Measurements from ENCODE around the gene FMC1.

The FMC1 gene

DNA sequence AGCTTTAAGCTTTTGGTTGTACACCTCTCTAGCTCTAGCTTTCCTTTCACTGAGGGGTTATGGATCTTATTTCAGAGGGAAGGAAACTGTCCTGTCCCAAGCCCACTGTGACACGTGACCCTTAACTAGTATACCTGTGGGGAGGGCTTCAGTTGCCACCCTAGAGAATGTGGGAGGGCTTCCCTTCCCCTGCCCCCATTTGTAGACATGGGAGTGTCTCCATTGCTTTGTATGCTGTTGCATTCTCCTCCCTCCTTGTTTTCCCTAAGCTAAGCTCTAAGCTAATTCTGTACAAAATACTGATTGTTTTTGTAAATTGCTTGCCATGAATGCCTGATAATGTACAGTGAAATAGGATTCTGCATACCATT lies 29.8 kb downstream of the FMC1 start:
- DNase-seq = no peak

DNA sequence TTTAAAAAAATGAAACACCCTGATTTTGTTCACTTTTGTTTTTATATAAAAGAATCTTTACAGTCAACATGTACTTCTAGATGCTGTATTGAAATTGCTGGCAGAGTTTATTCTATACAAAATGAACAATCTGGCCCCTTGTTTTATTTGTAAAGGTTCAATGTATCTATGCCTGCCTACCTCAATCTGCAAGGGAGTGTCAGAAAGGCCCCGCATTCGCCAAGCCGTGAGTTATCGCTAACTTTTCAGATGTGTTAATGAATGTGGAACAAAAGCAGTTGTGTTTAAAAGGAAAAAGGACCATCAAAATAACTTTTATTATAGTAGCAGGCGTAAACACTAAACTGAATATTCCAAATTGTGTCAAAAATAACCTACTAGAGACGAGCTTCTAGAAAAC lies 33.1 kb downstream of the FMC1 start:
- no peak for DNase-seq

DNA sequence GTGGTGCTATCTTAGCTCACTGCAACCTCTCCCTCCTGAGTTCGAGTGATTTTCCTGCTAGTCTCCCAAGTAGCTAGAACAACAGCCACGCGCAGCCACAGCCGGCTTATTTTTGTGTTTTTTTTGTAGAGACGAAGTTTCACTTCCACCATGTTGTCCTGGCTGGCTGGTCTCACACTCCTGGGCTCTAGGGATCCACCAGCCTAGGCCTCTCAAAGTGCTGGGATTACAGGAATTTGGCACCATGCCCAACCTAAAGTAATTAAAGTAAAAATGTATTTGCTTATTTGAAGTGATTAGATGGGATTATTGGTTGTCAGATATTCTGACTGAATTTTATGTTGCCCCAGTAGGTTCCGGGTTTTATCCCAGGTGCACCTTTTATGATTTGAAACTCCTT lies 41.3 kb downstream of the FMC1 start:
- no peak for DNase-seq

DNA sequence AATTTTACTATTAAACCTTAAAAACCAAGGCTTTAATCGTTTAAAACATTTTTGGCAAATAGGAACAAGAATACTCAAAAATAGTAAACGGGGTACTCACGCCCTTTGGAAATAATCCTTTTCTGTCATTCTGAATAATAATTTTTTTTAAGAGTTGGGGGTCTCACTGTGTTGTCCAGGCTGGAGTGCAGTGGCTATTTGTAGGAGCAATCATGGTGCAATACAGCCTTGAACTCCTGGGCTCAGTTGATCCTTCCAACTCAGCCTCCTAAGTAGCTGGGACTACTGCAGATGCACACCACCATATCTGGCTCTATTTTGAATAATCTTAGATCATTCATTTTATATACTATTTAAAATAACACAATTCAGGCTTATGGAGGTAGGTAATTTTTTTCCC lies 43.5 kb downstream of the FMC1 start:
- no peak for DNase-seq

DNA sequence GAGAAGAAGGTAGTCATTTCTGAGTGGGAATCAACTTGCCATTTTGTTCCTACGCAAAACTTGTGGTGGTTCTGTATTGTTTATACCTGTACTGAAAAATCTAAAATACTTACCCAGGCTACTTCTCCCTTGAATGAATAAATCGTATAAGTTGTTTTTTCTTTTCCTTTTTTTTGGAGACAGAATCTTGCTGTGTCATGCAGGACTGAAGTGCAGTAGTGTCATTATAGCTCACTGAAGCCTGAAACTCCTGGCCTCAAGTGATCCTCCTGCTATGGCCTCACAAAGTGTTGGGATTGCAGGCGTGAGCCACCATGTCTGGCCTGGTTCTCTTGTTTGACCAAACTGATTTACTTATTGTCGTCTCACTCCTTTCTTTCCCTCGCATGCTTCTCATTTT lies 46.5 kb downstream of the FMC1 start:
- DNase-seq = no peak

DNA sequence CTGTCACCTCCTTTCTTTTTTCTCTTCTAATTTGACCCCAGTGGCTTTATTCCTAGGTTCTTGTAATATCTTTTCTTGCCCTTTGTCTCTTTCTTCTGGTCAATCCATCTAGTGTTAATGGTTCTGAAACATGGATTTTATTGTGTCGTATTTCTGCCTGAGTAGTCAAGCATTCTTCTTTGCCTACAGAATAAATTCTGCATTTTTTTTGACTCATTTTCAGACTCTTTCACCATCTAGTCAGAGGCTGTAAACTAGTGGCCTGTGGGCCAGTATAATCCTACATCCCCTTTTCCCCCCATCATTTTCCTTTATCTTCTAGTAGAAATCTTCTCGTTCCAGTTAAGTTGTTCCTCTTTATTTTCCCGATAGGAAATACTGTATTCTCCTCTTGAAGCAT lies 48.0 kb downstream of the FMC1 start:
- no peak for DNase-seq

DNA sequence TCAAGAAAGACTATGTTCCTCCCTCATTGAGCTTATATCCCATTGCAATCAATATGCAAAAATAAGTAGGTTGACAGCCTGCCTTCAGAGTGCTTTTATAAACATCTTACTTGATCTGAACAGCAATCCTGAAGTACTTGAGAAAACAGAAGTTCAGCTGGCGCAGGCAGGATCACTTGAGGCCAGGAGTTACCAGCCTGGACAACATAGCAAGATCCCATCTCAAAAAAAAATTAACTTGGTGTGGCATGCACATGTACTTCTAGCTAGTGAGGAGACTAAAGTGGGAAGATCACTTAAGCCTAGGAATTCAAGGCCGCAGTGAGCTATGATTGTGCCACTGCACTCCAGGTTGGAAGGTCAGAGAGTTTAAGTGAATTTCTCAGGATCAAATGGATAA lies 48.6 kb downstream of the FMC1 start:
- no peak for DNase-seq

DNA sequence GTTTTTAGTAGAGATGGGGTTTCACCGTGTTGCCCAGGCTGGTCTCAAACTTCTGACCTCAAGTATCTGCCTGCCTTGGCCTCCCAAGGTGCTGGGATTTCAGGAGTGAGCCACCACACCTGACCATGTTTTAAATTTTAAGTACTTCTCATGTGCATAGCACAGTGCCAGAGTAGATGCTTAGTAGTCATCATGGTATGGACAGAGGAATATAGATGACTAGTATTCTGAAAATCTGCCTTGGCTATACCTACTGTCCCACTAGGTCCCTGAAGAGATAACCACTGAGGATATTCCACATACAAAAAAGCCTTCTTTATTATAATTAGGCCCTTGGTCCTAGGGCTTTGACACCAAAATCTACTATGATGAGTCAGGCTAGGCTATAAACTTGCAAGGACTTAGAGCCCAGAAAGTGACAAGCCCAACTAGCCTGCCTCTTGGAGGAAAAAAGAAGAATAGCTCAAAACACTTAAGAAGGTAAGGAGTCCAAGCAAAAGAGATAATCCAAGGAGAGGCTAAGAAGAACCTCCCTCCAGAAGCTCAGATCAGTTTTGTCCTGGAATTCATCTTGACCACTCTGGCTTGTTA lies 52.6 kb downstream of the FMC1 start:
- DNase-seq = no peak

DNA sequence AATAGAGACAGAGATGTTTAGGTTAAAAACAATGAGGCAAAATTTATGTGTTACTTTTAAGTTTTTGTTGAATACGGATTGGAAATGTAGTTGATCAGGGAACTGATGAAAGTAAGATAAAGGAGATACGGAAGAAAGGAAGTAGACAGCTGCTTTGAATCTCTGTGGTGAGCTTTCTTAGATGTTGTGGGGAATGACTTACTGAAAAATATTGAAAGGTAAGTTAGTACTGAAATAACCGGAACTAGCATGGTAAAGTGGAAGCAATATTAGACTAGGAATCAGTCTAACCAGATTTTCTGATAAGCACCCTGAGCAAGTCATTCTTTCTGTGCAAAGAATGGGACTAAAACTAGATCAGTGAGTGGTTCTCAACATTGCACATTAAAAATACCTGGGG lies 53.4 kb downstream of the FMC1 start:
- no peak for DNase-seq
